Endodermal cell (in vitro differentiated cells): ENCODE measurements around the gene ATP6AP1. TPM values are rescaled to one million over a fixed set of nuclear protein-coding genes. Genes with fewer than 3 reads are reported as not detected.

ENCODE experiments used
- DNase-seq: peaks from one replicate; pipeline ENCODE4 v3.0.0-alpha.2; 2017
- H3K27ac ChIP-seq: 2 replicates; pipeline ENCODE4 v1.5.1; 2013; ENCODE audit warnings: mild to moderate bottlenecking, low read depth, low read length, moderate library complexity
- H3K27me3 ChIP-seq: 2 replicates; pipeline ENCODE4 v1.6.1; 2013; ENCODE audit warnings: mild to moderate bottlenecking, low read length, moderate library complexity; ENCODE audit not compliant: insufficient read depth, control insufficient read depth, poor library complexity, severe bottlenecking
- H3K36me3 ChIP-seq: 2 replicates; pipeline ENCODE4 v1.7.0; 2013; ENCODE audit warnings: mild to moderate bottlenecking, low read length, moderate library complexity; ENCODE audit not compliant: control insufficient read depth, insufficient read depth
- H3K4me1 ChIP-seq: one replicate; pipeline ENCODE4 v1.7.0; 2013; ENCODE audit warnings: low read length; ENCODE audit not compliant: control insufficient read depth, insufficient read depth
- H3K4me3 ChIP-seq: 2 replicates; pipeline ENCODE4 v1.5.1; 2013; ENCODE audit warnings: mild to moderate bottlenecking, low read length, moderate library complexity
- H3K9ac ChIP-seq: 2 replicates; pipeline ENCODE4 v1.6.1; 2013; ENCODE audit warnings: mild to moderate bottlenecking, low read length, moderate library complexity; ENCODE audit not compliant: poor library complexity, severe bottlenecking; ENCODE audit errors: extremely low read depth
- H3K9me3 ChIP-seq: 2 replicates; pipeline ENCODE4 v1.6.1; 2013; ENCODE audit warnings: mild to moderate bottlenecking, low read length, moderate library complexity; ENCODE audit not compliant: control insufficient read depth
- H3K27ac Mint-ChIP-seq: 2 replicates; pipeline ENCODE4 v1.8.0; 2020; ENCODE audit warnings: mixed read lengths
- H3K27me3 Mint-ChIP-seq: 2 replicates; pipeline ENCODE4 v1.8.0; 2021; ENCODE audit warnings: mild to moderate bottlenecking, mixed read lengths; ENCODE audit not compliant: insufficient read depth
- H3K36me3 Mint-ChIP-seq: 2 replicates; pipeline ENCODE4 v1.8.0; 2020; ENCODE audit warnings: low read depth, mixed read lengths
- H3K4me1 Mint-ChIP-seq: 2 replicates; pipeline ENCODE4 v1.8.0; 2020; ENCODE audit warnings: mixed read lengths
- H3K4me3 Mint-ChIP-seq: 2 replicates; pipeline ENCODE4 v1.8.0; 2020; ENCODE audit warnings: mild to moderate bottlenecking, moderate library complexity, mixed read lengths
- H3K9me3 Mint-ChIP-seq: 2 replicates; pipeline ENCODE4 v1.8.0; 2020; ENCODE audit warnings: mild to moderate bottlenecking, mixed read lengths
- CTCF ChIP-seq: fragments of 200-600 bp; sonication (generic); conservative IDR thresholded peaks from 2 replicates; pipeline ENCODE4 v1.5.0; 2021; ENCODE audit warnings: antibody characterized with exemption, mild to moderate bottlenecking
- WGBS, 2 experiments: methylation state at CpG; one replicate each; pipeline versions ENCODE4 v1.1.5 to v1.1.7; 2013; ENCODE audit warnings: missing lambda C conversion rate in 2 of 2, mixed read lengths in 1 of 2; ENCODE audit not compliant: insufficient coverage in 1 of 2, insufficient read length in 1 of 2; 5-methylcytosine and 5-hydroxymethylcytosine counted together
- total RNA-seq, 2 donors: library from RNA; stranded (reverse); fragmentation: NEBNext Ultra II Directional in 1 of 2; extraction: Animal tissue kit (Norgen Biotek cat#: 25700) in 1 of 2; gene quantifications; 2 replicates in 1 of 2; 3 replicates in 1 of 2; pipeline ENCODE4 v1.2.1, GENCODE V29; 2021

Gene ATP6AP1
- total RNA-seq, 2 donors from 2014 or later = 61.6 to 66.8 TPM

- Histone ChIP-seq H3K27ac (no peak overlapping the region), H3K9ac (no peak overlapping the region), H3K36me3 (no peaks in the 10 kb centered on the region), H3K4me3 (no peak overlapping the region), H3K4me1 (no peaks in the 10 kb centered on the region), H3K27me3 (no peaks in the 10 kb centered on the region), H3K9me3 (no peaks in the 10 kb centered on the region)
- H3K36me3 Mint-ChIP-seq = peaks cover 11% of the 10 kb centered on the region
- 88% methylated on average over 5 of the region's 5 CpGs; no CpG with 5 or more reads in 1 of the 2 experiments for WGBS, 2 experiments
- no peak overlapping the region for H3K4me3 Mint-ChIP-seq
- TF ChIP-seq CTCF = no peak
- no peak overlapping the region for H3K27ac Mint-ChIP-seq
- H3K27me3 Mint-ChIP-seq = no peaks in the 10 kb centered on the region
- H3K4me1 Mint-ChIP-seq = no peaks in the 10 kb centered on the region
- peaks cover 74% of the 10 kb centered on the region for H3K9me3 Mint-ChIP-seq
- no peak for DNase-seq
These were observed 2.9 kb downstream of the ATP6AP1 start for GRCh38 chrX:154431341-154431740.

- Histone ChIP-seq H3K4me1 (no peaks in the 10 kb centered on the region), H3K36me3 (no peaks in the 10 kb centered on the region), H3K4me3 (no peak overlapping the region), H3K27me3 (no peaks in the 10 kb centered on the region), H3K27ac (no peak overlapping the region), H3K9ac (no peak overlapping the region), H3K9me3 (no peaks in the 10 kb centered on the region)
- H3K9me3 Mint-ChIP-seq = peaks cover 68% of the 10 kb centered on the region
- no peak overlapping the region for H3K27ac Mint-ChIP-seq
- WGBS, 2 experiments = 97% methylated on average over 8 of the region's 8 CpGs; no CpG with 5 or more reads in 1 of the 2 experiments
- no peak for TF ChIP-seq CTCF
- DNase-seq = no peak
- peaks cover 11% of the 10 kb centered on the region for H3K36me3 Mint-ChIP-seq
- no peak overlapping the region for H3K4me3 Mint-ChIP-seq
- H3K4me1 Mint-ChIP-seq = no peaks in the 10 kb centered on the region
- H3K27me3 Mint-ChIP-seq = no peaks in the 10 kb centered on the region
These were observed 3.7 kb downstream of the ATP6AP1 start for GRCh38 chrX:154432210-154432609.

GRCh38 chrX:154433605-154434004 lies 5.1 kb downstream of the ATP6AP1 start:
- Mint-ChIP-seq H3K4me1 (no peaks in the 10 kb centered on the region), H3K36me3 (peaks cover 14% of the 10 kb centered on the region), H3K27ac (no peak overlapping the region), H3K9me3 (peaks cover 67% of the 10 kb centered on the region), H3K27me3 (no peaks in the 10 kb centered on the region), H3K4me3 (no peak overlapping the region)
- Histone ChIP-seq H3K4me3 (no peak overlapping the region), H3K27ac (no peak overlapping the region), H3K9me3 (no peaks in the 10 kb centered on the region), H3K9ac (no peak overlapping the region), H3K27me3 (no peaks in the 10 kb centered on the region), H3K36me3 (no peaks in the 10 kb centered on the region), H3K4me1 (no peaks in the 10 kb centered on the region)
- no peak for DNase-seq
- TF ChIP-seq CTCF = no peak
- 93% methylated on average over 7 of the region's 7 CpGs; no CpG with 5 or more reads in 1 of the 2 experiments for WGBS, 2 experiments
